ENCODE results near the gene PGLYRP3.

DNA sequence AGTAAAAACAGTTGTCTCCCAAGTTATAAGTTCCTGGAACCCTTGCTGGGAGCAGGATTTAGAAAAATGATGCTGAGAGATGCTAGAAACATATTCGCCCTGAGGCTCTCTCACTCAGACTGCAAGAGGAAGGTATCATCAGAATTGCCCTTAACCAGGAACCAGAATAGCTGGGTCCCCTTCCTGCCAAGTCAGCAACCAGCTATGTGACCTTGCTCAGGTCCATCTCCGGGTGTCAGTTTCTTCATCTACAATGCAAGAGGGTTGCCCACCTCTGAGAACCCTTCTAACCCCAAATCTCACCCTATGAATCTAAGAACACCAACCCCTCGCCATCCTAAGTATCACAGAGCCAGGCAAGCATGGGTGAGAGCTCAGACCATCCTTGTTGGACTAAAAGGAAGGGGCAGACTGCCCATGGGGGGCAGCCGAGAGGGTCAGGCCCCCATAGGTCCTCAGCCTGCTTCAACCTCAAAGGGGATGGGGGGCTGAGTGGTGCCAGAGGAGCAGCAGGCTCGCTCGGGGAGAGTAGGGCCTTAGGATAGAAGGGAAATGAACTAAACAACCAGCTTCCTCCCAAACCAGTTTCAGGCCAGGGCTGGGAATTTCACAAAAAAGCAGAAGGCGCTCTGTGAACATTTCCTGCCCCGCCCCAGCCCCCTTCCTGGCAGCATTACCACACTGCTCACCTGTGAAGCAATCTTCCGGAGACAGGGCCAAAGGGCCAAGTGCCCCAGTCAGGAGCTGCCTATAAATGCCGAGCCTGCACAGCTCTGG lies 44.5 kb upstream of the PGLYRP3 start:
- TF ChIP-seq, protein P1, sequence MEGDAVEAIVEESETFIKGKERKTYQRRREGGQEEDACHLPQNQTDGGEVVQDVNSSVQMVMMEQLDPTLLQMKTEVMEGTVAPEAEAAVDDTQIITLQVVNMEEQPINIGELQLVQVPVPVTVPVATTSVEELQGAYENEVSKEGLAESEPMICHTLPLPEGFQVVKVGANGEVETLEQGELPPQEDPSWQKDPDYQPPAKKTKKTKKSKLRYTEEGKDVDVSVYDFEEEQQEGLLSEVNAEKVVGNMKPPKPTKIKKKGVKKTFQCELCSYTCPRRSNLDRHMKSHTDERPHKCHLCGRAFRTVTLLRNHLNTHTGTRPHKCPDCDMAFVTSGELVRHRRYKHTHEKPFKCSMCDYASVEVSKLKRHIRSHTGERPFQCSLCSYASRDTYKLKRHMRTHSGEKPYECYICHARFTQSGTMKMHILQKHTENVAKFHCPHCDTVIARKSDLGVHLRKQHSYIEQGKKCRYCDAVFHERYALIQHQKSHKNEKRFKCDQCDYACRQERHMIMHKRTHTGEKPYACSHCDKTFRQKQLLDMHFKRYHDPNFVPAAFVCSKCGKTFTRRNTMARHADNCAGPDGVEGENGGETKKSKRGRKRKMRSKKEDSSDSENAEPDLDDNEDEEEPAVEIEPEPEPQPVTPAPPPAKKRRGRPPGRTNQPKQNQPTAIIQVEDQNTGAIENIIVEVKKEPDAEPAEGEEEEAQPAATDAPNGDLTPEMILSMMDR (conservative IDR thresholded peaks at IDR 0.05; ENCODE audit: low read depth in 2 of 2), result no peak
- TF ChIP-seq REST (IDR thresholded peaks at IDR 0.05; ENCODE audit: unreplicated experiment) (no peak), ZNF114 (CRISPR knock-in tag; IDR thresholded peaks at IDR 0.05) (no peak), CREB1 (CRISPR knock-in tag; IDR thresholded peaks at IDR 0.05; ENCODE audit: low read depth) (no peak), EZH2 (IDR thresholded peaks at IDR 0.05; ENCODE audit: low read depth, unreplicated experiment) (no peak), EZH2phosphoT487 (IDR thresholded peaks at IDR 0.05; ENCODE audit: unreplicated experiment) (no peak), POLR2AphosphoS5 (IDR thresholded peaks at IDR 0.05; ENCODE audit: low read depth) (no peak), JUNB (IDR thresholded peaks at IDR 0.05; ENCODE audit: unreplicated experiment) (no peak), ZNF462 (CRISPR knock-in tag; IDR thresholded peaks at IDR 0.05) (no peak)
